ENCODE measurements around the gene LASP1NB.
"Not testable (repeated sequence)": the region's sequence is repeated elsewhere in the genome, so short reads cannot be mapped to it uniquely, and the experiment has no call there.

The LASP1NB gene

DNA sequence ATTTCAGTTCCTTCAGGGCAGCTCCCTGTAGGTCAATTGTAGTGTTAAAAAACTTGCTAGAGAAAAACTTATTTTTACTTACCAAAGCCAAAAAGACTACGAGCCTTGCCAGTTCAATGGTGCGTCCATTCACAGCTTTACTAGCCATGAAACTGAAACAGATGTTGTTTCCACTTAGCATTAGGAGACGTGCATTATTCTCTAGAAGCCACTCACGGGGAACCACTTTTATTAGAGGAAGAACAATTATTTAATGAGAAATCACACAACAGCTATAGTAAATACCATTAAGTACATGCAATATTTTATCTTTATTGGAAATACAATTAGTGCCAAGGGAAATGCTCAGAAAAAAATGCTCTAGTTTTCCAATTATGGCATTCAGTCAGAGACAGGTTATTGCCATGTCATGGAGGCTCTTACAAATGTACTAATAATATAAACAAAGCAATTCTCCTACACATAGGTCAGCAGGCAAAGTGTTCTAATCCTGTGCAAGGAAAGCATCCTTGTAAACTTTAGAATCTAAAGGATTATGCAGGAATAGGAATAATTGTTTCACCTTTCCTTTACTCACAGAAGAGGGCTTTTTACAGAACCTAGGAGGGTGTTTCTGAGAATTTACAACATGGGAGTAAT is 17.4 kb downstream of the LASP1NB start:
- H3K9me3 ChIP-seq (ENCODE audit: control insufficient read depth, low read length) = no peaks in the 10 kb centered on the region
- H3K4me3 ChIP-seq (ENCODE audit: low read length) = no peak overlapping the region
- no peaks in the 10 kb centered on the region for H3K4me1 ChIP-seq (ENCODE audit: control insufficient read depth, insufficient read depth, low read length)
- no peaks in the 10 kb centered on the region for H3K27me3 ChIP-seq (ENCODE audit: control insufficient read depth, insufficient read depth)
- DNase-seq (no peak), ATAC-seq (no peak)
- 43% methylated on average over 4 of the region's 4 CpGs for WGBS
- H3K27ac ChIP-seq (ENCODE audit: low read length) = no peak overlapping the region
- intact Hi-C loops (cut with DNase I) = no loop called here

GRCh38 chr17:38943607-38944006 is 18.2 kb downstream of the LASP1NB start:
- DNase-seq = no peak
- Histone ChIP-seq H3K27ac (ENCODE audit: low read length) (no peak overlapping the region), H3K27me3 (ENCODE audit: control insufficient read depth, insufficient read depth) (no peaks in the 10 kb centered on the region), H3K9me3 (ENCODE audit: control insufficient read depth, low read length) (no peaks in the 10 kb centered on the region), H3K4me1 (ENCODE audit: control insufficient read depth, insufficient read depth, low read length) (no peaks in the 10 kb centered on the region), H3K4me3 (ENCODE audit: low read length) (no peak overlapping the region)
- ATAC-seq = no peak
- 65% methylated on average over 8 of the region's 8 CpGs for WGBS
- intact Hi-C loops (cut with DNase I) = no loop called here

- Histone ChIP-seq H3K27ac (ENCODE audit: low read length) (no peak overlapping the region), H3K27me3 (ENCODE audit: control insufficient read depth, insufficient read depth) (no peaks in the 10 kb centered on the region), H3K9me3 (ENCODE audit: control insufficient read depth, low read length) (no peaks in the 10 kb centered on the region), H3K4me3 (ENCODE audit: low read length) (no peak overlapping the region), H3K4me1 (ENCODE audit: control insufficient read depth, insufficient read depth, low read length) (no peaks in the 10 kb centered on the region)
- ATAC-seq = no peak
- no peak for DNase-seq
- intact Hi-C loops (cut with DNase I) = no loop called here
- WGBS = 88% methylated on average over 2 of the region's 2 CpGs
These were observed 21.8 kb downstream of the LASP1NB start for GRCh38 chr17:38947189-38947588.

DNA sequence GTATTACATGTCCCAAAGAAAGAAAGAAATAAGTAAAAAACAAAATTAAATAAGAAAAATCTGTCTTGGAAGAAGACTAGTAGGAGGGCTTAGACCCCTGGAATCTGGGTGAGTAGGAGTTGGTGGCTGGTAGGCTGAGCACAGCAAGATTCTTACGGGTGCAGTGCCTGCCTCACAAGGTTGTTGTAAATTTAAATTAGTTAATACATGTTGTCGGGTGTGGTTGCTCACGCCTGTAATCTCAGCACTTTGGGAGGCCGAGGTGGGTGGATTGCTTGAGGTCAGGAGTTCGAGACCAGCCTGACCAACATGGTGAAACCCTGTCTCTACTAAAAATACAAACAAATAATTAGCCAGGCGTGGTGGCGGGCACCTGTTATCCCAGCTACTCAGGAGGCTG is 28.4 kb downstream of the LASP1NB start:
- ATAC-seq, DNase-seq: not testable (repeated sequence)
- 94% methylated on average over 7 of the region's 7 CpGs for WGBS

GRCh38 chr17:38958326-38958725 is 32.9 kb downstream of the LASP1NB start:
- intact Hi-C loops (cut with DNase I) = no loop called here
- ATAC-seq (no peak), DNase-seq (no peak)
- no peaks in the 10 kb centered on the region for H3K9me3 ChIP-seq (ENCODE audit: control insufficient read depth, low read length)
- no peaks in the 10 kb centered on the region for H3K4me1 ChIP-seq (ENCODE audit: control insufficient read depth, insufficient read depth, low read length)
- no peak overlapping the region for H3K27ac ChIP-seq (ENCODE audit: low read length)
- no peak overlapping the region for H3K4me3 ChIP-seq (ENCODE audit: low read length)
- H3K27me3 ChIP-seq (ENCODE audit: control insufficient read depth, insufficient read depth) = no peaks in the 10 kb centered on the region
- 4% methylated on average over 1 of the region's 1 CpG for WGBS

More for the DNA sequence above, 28.4 kb downstream of the LASP1NB start:
- H3K4me1 ChIP-seq (ENCODE audit: control insufficient read depth, insufficient read depth, low read length); intact Hi-C loops (cut with DNase I); H3K9me3 ChIP-seq (ENCODE audit: control insufficient read depth, low read length); H3K27me3 ChIP-seq (ENCODE audit: control insufficient read depth, insufficient read depth); H3K27ac ChIP-seq (ENCODE audit: low read length); H3K4me3 ChIP-seq (ENCODE audit: low read length): not testable (repeated sequence)

DNA sequence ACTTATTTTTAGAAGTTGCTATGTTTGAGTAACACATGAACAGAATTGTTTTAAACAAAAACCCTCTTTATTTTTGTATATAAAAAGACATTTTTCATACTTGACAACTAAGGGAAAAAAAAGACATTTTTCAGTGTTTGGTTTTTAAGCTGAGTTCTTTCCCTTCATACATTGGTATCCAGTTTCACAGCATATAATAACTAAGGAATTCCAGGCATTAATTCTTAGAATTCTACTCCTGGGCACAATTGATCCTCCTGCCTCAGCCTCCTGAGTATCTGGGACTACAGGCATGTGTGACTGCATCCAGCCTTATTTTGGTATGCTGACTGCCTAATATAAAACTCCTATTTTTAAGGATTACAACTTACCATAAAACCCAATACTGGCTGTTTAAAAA is 33.3 kb downstream of the LASP1NB start:
- Histone ChIP-seq H3K4me1 (ENCODE audit: control insufficient read depth, insufficient read depth, low read length) (no peaks in the 10 kb centered on the region), H3K9me3 (ENCODE audit: control insufficient read depth, low read length) (no peaks in the 10 kb centered on the region), H3K27me3 (ENCODE audit: control insufficient read depth, insufficient read depth) (no peaks in the 10 kb centered on the region), H3K4me3 (ENCODE audit: low read length) (no peak overlapping the region), H3K27ac (ENCODE audit: low read length) (no peak overlapping the region)
- intact Hi-C loops (cut with DNase I) = no loop called here
- no peak for ATAC-seq
- DNase-seq = no peak

DNA sequence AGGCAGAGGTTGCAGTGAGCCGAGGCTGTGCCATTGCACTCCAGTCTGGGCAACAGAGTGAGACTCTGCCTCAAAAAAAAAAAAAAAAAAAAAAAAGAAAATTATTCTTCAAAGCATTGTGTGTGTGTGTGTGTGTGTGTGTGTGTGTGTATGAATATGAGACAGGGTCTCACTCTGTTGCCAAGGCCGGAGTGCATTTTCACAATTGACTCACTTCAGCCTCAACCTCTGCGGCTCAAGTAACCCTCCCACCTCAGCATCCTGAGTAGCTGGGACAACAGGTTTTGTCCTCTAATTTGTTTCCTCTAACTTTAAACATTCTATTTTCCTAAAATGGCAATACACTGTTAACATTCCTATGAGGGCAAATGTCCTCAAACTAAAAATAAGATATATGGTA is 34.1 kb downstream of the LASP1NB start:
- H3K27ac ChIP-seq (ENCODE audit: low read length) = no peak overlapping the region
- no peaks in the 10 kb centered on the region for H3K4me1 ChIP-seq (ENCODE audit: control insufficient read depth, insufficient read depth, low read length)
- intact Hi-C loops (cut with DNase I) = no loop called here
- H3K27me3 ChIP-seq (ENCODE audit: control insufficient read depth, insufficient read depth) = no peaks in the 10 kb centered on the region
- ATAC-seq = no peak
- no peak for DNase-seq
- no peaks in the 10 kb centered on the region for H3K9me3 ChIP-seq (ENCODE audit: control insufficient read depth, low read length)
- 87% methylated on average over 3 of the region's 3 CpGs for WGBS
- H3K4me3 ChIP-seq (ENCODE audit: low read length) = no peak overlapping the region

DNA sequence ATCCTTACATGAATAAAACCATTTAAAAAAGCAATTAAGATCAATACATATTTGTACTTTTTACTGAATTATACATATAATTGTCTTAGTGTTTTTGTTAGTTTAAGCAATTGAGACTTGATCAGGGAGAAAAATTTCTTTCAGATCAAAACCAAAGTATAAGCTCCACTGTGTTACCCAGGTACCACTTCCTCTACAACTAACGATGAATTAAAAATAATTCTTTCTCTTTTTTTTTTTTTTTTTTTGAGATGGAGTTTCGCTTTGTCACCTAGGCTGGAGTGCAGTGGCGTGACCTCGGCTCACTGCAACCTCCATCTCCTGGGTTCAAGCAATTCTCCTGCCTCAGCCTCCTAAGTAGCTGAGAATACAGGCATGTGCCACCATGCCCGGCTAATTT is 35.0 kb downstream of the LASP1NB start:
- intact Hi-C loops (cut with DNase I) = no loop called here

DNA sequence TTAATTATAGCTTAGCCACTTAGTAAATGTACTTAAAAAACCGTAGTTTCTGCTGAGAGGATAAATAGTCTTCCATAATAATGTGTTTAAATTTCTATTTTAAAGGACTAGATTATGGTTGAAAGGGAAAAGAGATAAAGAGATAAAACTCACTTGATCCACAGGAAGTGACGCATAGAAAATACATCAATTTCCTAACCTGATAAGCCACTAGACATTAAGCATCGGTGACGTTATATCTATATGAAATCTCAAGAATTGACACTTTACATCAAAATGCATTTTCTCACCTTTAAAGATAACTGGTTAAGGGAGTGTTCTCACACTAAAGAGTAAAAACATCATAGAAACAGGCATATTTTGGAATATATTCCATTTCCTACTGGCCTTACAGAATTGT is 36.0 kb downstream of the LASP1NB start:
- Histone ChIP-seq H3K9me3 (ENCODE audit: control insufficient read depth, low read length) (no peaks in the 10 kb centered on the region), H3K27ac (ENCODE audit: low read length) (no peak overlapping the region), H3K27me3 (ENCODE audit: control insufficient read depth, insufficient read depth) (no peaks in the 10 kb centered on the region), H3K4me3 (ENCODE audit: low read length) (no peak overlapping the region), H3K4me1 (ENCODE audit: control insufficient read depth, insufficient read depth, low read length) (no peaks in the 10 kb centered on the region)
- WGBS = 51% methylated on average over 4 of the region's 4 CpGs
- ATAC-seq (no peak), DNase-seq (no peak)
- intact Hi-C loops (cut with DNase I) = no loop called here

More for the DNA sequence above, 35.0 kb downstream of the LASP1NB start:
- H3K9me3 ChIP-seq (ENCODE audit: control insufficient read depth, low read length) = no peaks in the 10 kb centered on the region
- H3K4me1 ChIP-seq (ENCODE audit: control insufficient read depth, insufficient read depth, low read length) = no peaks in the 10 kb centered on the region
- DNase-seq (no peak), ATAC-seq (no peak)
- H3K4me3 ChIP-seq (ENCODE audit: low read length) = no peak overlapping the region
- WGBS = 91% methylated on average over 5 of the region's 5 CpGs
- no peaks in the 10 kb centered on the region for H3K27me3 ChIP-seq (ENCODE audit: control insufficient read depth, insufficient read depth)
- no peak overlapping the region for H3K27ac ChIP-seq (ENCODE audit: low read length)

GRCh38 chr17:38967290-38967738 is 41.9 kb downstream of the LASP1NB start, which contains the start of gene FBXO47:
FBXO47 (minus strand) TSS chr17:38967403; CDS start chr17:38963025, 4,378 bp downstream.
- intact Hi-C loops (cut with DNase I) = no loop called here
- peak within 1 kb of the TSS; percentile 87 for H3K27ac ChIP-seq (ENCODE audit: low read length)
- no peaks in the 10 kb centered on the region for H3K9me3 ChIP-seq (ENCODE audit: control insufficient read depth, low read length)
- H3K27me3 ChIP-seq (ENCODE audit: control insufficient read depth, insufficient read depth) = no peaks in the 10 kb centered on the region
- no peaks in the 10 kb centered on the region for H3K4me1 ChIP-seq (ENCODE audit: control insufficient read depth, insufficient read depth, low read length)
- ATAC-seq (peak; percentile 99), DNase-seq (peak; percentile 95 to 98 (median 97))
- H3K4me3 ChIP-seq (ENCODE audit: low read length) = peak within 1 kb of the TSS; percentile 18
- WGBS = 6% methylated on average over 21 of the region's 21 CpGs

- Histone ChIP-seq H3K9me3 (ENCODE audit: control insufficient read depth, low read length) (no peaks in the 10 kb centered on the region), H3K4me3 (ENCODE audit: low read length) (no peak overlapping the region), H3K4me1 (ENCODE audit: control insufficient read depth, insufficient read depth, low read length) (no peaks in the 10 kb centered on the region), H3K27ac (ENCODE audit: low read length) (no peak overlapping the region), H3K27me3 (ENCODE audit: control insufficient read depth, insufficient read depth) (no peaks in the 10 kb centered on the region)
- intact Hi-C loops (cut with DNase I) = no loop called here
- no peak for DNase-seq
- no peak for ATAC-seq
- 56% methylated on average over 4 of the region's 4 CpGs for WGBS
These were observed 43.9 kb downstream of the LASP1NB start for GRCh38 chr17:38969281-38969680.

GRCh38 chr17:38970128-38970527 is 44.7 kb downstream of the LASP1NB start:
- no peaks in the 10 kb centered on the region for H3K9me3 ChIP-seq (ENCODE audit: control insufficient read depth, low read length)
- H3K27ac ChIP-seq (ENCODE audit: low read length) = no peak overlapping the region
- no peak overlapping the region for H3K4me3 ChIP-seq (ENCODE audit: low read length)
- H3K4me1 ChIP-seq (ENCODE audit: control insufficient read depth, insufficient read depth, low read length) = no peaks in the 10 kb centered on the region
- 71% methylated on average over 4 of the region's 4 CpGs for WGBS
- intact Hi-C loops (cut with DNase I) = loop anchor here in 1 of 4 donors (10.0 kb wide), 1 partner anchor 95 kb away; the partner anchor contains the start of gene LASP1
- DNase-seq (no peak), ATAC-seq (no peak)
- no peaks in the 10 kb centered on the region for H3K27me3 ChIP-seq (ENCODE audit: control insufficient read depth, insufficient read depth)
